Islet precursor cell (in vitro differentiated cells): ENCODE data around the gene NCOR1.
"Not testable (repeated sequence)": the region's sequence is repeated elsewhere in the genome, so short reads cannot be mapped to it uniquely, and the experiment has no call there.

Source experiments
- DNase-seq: peaks from one replicate; pipeline ENCODE4 v3.0.0-alpha.2; 2018

NCOR1 gene

DNA sequence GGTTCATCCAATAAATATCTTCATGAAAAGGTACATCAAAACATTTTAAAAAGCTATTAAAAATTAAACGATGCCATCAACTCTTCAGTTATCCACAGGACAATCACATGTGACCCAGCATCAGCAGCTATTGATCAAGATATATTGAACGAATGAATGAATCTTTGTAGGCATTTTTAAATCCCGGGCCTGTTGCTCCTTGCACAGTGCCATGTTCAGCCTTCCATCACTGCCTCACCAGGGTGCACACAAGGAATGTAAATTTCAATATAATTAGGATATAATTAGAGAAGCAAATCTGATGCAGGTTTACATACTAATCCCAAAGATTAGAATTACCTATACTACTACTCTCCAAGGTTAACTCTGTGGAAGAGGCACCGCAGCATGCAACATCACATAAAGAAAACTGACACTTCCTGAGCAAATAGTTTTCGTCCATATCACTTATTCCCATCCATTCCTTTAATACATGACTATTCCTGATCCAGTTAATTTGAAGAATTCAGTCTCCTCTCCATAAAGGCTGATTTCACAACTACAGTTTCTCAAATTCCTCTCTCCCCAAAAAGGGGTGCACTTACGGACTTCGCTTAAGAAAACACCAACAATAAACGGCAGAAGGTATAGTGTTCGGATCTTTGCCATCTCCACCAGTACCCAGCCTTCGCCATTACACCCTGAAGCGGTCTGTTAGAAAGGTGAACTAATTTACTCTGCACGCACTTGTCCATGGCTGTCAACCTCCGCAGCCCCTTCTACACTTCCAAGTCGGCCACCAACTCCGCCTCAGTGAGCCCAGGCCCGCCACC is 938 bp downstream of the NCOR1 start:
- no peak for DNase-seq

DNA sequence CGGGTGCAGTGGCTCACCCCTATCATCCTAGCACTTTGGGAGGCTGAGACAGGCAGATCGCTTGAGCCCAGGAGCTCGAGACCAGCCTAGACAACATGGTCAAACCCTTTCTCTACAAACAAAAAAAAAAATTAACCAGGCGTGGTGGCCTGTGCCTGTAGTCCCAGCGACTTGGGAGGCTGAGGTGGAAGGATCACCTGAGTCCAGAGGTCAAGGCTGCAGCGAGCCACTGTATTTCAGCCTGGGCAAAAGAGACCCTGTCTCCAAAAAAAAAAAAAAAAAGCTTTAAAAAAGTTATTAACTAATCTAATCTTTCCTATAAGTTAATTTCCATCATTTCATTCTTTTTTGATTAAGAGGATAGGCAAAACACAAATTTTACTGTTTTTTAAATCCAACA is 2.5 kb downstream of the NCOR1 start:
- no peak for DNase-seq

GRCh38 chr17:16211590-16211989 is 3.7 kb downstream of the NCOR1 start:
- DNase-seq, result no peak

- not testable (repeated sequence) for DNase-seq
Observed at GRCh38 chr17:16204763-16205162, 10.6 kb downstream of the NCOR1 start.

DNA sequence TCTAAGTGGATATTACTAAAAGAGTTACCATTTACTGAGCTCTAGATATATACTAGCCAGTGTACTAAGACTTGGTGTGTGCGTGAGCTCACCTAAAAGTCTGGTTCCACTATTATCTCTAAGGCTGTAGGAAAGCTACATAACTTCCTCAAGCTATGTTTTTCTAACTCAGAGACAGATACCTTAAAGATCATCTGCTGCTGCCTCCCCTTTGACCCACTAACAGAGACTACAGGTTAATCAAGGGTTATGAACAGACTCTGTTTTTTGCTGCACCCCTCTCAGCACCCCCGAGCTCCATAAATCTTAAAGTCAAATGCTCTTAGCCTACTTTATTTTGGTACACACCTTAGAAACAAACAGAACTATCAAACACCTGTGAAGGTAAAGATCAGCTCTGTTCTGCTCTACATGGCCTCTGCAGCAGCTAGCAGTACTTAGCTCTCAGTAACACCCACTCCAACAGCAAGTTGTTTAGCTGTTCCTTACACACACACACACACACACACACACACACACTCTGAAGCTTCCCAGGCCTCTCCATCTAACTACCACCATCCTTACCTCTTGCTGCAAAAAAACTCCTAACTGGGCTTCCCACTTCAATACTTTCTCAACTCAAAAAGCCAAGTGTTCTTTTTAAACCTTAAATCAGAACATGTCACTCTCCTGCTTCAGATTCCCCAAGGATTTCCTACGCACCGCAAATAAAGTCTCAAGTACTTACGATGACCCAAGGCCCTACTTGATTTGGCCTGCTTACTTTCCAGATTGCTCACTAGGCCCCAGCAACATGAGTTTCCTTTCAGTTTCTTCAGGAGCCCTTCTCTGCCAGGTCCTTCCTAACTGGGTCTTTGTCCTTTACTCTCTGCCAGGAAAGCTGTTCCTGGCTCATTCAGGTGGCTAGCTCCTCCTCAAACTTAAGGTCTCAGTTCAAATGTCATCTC is 12.5 kb downstream of the NCOR1 start:
- not testable (repeated sequence) for DNase-seq

- not testable (repeated sequence) for DNase-seq
Observed at GRCh38 chr17:16201693-16202131, 13.6 kb downstream of the NCOR1 start.

GRCh38 chr17:16199093-16199492 is 16.2 kb downstream of the NCOR1 start:
- DNase-seq, result no peak

DNA sequence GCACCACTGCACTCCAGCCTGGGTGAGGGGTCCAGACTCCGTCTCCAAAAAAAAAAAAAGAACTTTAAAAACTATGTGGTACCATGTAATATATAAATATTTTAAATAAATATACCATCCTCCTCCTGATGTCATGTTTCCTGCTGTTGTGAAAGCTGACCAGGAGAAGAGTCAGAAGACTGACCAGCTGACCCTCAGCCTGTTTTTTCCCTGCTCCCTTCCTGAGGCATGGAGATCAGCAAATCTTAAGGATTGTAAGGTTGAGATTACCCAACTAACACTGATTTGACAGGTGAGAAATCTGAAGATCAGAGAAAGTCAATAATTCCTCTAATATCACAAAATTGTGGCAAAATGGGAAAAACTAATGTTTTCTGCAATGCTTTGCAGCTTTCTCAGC is 18.1 kb downstream of the NCOR1 start:
- no peak for DNase-seq

GRCh38 chr17:16194307-16194835 is 21.0 kb downstream of the NCOR1 start:
- not testable (repeated sequence) for DNase-seq

GRCh38 chr17:16191604-16192003 is 23.7 kb downstream of the NCOR1 start:
- DNase-seq, result no peak

GRCh38 chr17:16190703-16191360 is 24.5 kb downstream of the NCOR1 start:
- DNase-seq, result no peak

DNA sequence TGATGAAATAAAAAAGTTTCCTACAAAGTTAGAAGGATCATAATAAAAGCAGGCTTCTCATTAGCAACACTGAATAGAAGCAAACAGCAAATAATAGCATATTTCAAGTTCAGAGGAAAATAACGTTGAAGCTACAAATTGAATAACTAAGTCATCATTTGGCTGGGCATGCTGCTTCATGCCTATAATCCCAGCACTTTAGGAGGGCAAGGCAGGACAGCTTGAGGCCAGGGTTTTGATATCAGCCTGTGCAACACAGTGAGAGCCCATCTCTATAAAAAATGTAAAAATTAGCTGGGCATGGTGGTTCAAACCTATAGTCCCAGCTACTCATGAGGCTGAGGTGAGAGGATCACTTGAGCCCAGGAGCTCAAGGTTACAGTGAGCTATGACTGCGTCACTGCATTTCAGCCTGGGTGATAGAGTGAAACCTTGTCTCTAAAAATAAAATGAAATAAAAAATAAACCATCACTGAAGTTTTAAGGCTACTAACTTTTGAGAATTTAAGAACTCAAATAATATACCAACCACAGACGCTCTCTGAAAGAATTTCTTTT is 25.5 kb downstream of the NCOR1 start:
- no peak for DNase-seq

DNA sequence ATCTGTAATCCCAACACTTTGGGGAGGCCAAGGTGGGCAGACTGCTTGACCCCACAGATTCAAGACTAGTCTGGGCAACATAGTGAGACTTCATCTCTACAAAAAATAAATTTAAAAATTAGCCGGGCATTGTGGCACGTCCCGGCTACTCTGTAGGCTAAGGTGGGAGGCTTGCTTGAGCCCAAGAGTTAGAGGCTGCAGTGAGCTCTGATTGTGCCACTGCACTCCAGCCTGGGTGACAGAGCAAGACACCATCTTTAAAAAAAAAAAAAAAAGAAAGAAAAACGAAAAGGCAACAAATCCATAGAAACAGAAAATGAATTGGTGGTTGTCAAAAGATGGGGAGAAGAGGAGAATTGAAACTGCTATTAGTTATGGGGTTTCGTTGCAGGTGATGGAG is 27.7 kb downstream of the NCOR1 start:
- no peak for DNase-seq

GRCh38 chr17:16181581-16181980 is 33.8 kb downstream of the NCOR1 start:
- no peak for DNase-seq

DNA sequence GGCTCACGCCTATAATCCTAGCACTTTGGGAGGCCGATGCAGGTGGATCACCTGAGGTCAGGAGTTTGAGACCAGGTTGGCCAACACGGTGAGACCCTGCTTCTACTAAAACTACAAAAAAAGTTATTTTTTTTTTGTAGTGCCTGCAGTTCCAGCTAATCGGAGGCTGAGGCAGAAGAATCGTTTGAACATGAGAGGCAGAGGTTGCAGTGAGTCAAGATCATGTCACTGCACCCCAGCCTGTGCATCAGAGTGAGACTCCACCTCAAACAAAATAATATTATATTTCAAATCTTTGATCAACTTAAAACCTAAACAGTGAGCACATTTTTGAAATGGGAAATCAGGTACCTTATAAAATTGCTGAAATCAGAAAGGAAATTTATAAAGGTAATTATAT is 36.5 kb downstream of the NCOR1 start:
- DNase-seq, result no peak

DNA sequence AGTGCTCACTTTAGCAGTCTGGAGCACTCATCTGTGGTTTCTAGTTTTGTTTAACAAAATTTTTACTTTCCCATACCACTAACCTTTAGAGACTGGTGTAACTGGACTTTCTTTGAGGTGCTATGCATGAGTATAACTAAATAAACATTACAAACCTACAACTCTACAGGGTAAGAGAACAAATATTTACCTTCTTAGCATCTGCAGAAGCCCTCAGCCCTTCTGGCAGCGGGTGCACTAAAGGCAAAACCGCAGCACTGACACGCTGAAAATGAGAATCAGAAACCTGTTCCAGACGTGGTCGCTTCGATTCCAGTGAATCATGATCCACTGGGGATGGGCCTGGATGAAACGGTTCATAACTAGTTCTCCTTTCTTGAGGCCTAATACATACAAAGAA is 43.7 kb downstream of the NCOR1 start:
- DNase-seq, result no peak

DNA sequence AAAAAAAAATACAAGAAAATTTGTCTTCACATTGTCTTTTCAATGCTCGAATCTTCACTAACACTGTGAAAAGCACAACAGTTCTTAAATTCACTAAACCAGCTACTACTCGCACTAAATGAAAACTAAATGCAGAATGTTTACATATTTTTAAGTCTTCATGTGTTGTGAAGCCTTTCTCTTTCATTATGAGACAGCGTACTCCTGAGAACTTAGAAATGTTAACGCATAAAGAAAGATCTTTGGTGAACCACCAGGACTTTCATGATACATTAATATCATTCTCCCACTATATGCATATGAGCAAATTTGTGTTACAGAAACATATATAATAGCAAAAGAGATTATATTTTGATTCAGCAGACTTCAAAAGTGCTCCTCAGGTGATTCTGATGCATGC is 48.6 kb downstream of the NCOR1 start:
- DNase-seq, result not testable (repeated sequence)

DNA sequence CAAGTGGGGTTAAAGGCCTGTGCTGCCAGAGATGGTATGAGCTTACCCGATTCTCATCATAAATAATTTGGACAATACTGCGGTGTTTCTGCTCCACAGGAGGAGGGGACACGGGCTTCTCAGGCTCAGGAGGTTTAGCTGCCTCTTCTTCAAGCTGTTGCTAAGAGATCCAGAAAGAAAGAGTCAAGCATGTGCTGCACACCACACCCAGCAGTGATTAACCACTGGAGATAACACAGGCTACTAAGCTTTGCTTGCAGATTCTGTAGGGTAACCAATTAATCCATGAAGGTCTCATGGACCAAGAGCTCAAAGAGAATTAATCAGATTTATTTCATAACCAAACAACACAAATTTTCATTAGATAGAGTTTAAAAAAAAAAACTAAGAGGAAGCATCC is 56.6 kb downstream of the NCOR1 start:
- no peak for DNase-seq

DNA sequence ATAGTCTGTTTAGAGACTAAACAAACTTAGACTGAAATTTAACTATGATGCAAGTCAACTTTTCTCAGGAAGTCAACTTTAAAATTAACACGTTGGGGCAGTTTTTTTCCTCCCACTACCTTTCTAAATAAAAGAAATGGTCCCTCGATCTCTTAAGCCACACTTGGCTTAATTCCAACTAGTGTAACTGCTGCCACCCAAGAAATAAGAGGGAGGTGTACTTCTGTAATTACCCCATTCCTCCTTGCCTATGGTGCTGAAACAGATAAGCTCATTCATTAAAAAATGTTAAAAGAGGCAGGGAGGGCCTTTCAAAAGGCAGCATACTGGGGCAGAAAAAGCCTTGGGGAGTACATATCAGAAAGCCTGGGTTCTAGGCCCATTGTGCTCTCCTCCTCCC is 59.8 kb downstream of the NCOR1 start:
- no peak for DNase-seq

DNA sequence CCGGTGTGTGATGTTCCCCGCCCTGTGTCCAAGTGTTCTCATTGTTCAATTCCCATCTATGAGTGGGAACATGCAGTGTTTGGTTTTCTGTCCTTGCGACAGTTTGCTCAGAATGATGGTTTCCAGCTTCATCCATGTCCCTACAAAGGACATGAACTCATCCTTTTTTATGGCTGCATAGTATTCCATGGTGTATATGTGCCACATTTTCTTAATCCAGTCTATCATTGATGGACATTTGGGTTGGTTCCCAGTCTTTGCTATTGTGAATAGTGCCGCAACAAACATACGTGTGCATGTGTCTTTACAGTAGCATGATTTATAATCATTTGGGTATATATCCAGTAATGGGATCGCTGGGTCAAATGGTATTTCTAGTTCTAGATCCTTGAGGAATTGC is 63.0 kb downstream of the NCOR1 start:
- DNase-seq, result not testable (repeated sequence)

GRCh38 chr17:16150251-16150856 is 65.0 kb downstream of the NCOR1 start:
- DNase-seq, result no peak

DNA sequence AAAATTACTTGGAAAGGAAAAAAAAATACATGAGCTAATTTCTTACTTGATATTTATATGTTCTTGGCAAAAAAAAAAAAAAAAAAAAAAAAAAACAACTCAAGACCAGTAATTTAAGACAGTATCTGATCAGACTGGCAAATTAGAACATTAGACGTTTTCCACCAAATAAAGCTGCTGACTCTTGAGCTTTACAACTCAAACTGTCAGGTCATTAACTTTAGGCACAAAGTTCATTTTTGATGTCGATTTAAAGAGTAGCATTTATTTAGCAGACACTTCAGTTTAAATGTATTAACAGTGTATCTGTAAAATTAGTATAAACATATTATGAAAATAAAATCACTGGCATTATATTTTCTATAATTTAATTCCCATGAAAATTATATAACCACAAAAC is 66.7 kb downstream of the NCOR1 start:
- DNase-seq, result no peak
